GM19372 (cell line): ENCODE data around the gene FOXF1.
A peak's percentile ranks its signal among the peaks of the same experiment; 100 is the strongest.

Experiments
- ATAC-seq: cut with Tn5 transposase; IDR thresholded peaks from one replicate; pipeline ENCODE4 v1.9.1; 2021; ENCODE audit warnings: mild to moderate bottlenecking, low read depth, moderate library complexity; ENCODE audit not compliant: unreplicated experiment

FOXF1 gene

GRCh38 chr16:86554599-86554916 is 44.2 kb downstream of the FOXF1 start:
- ATAC-seq = no peak

GRCh38 chr16:86554917-86555703 is 44.8 kb downstream of the FOXF1 start, which contains the start of gene MTHFSD:
Gene MTHFSD, minus strand, starts transcription at chr16:86555235. Its CDS starts 51 bp downstream, at chr16:86555184.
- ATAC-seq = peak; percentile 88

- ATAC-seq = no peak
Measured at GRCh38 chr16:86555704-86556075, 45.4 kb downstream of the FOXF1 start.

- ATAC-seq = no peak
Measured at GRCh38 chr16:86556576-86556975, 46.2 kb downstream of the FOXF1 start.

- no peak for ATAC-seq
Measured at GRCh38 chr16:86557587-86557986, 47.3 kb downstream of the FOXF1 start.

GRCh38 chr16:86558355-86559193 is 48.2 kb downstream of the FOXF1 start:
- no peak for ATAC-seq

- no peak for ATAC-seq
Measured at GRCh38 chr16:86559802-86560305, 49.5 kb downstream of the FOXF1 start.

GRCh38 chr16:86562356-86562755 is 52.0 kb downstream of the FOXF1 start:
- no peak for ATAC-seq

- peak; percentile 70 for ATAC-seq
Measured at GRCh38 chr16:86563469-86564345, 53.4 kb downstream of the FOXF1 start.
